H9 (cell line): ENCODE results near the gene ELAC2. TPM values are rescaled to one million over a fixed set of nuclear protein-coding genes. Genes with fewer than 3 reads are reported as not detected.

ENCODE experiments used
- DNase-seq: peaks from one replicate; pipeline ENCODE4 v3.0.0-alpha.2; 2017
- H2AFZ ChIP-seq: one replicate; pipeline ENCODE4 v1.6.1; 2013; ENCODE audit warnings: mild to moderate bottlenecking, low read length, control low read depth, moderate library complexity
- H2AK5ac ChIP-seq: 2 replicates; pipeline ENCODE4 v1.6.1; 2013; ENCODE audit warnings: low read length, control low read depth, mixed read lengths; ENCODE audit not compliant: insufficient read length
- H2BK120ac ChIP-seq: one replicate; pipeline ENCODE4 v1.6.1; 2013; ENCODE audit warnings: low read depth, mild to moderate bottlenecking, low read length, control low read depth, inconsistent platforms; ENCODE audit not compliant: poor library complexity, severe bottlenecking
- H2BK12ac ChIP-seq: 2 replicates; pipeline ENCODE4 v1.6.1; 2013; ENCODE audit warnings: low read length, control low read depth, mixed read lengths, low read depth; ENCODE audit not compliant: insufficient read length
- H2BK15ac ChIP-seq: 2 replicates; pipeline ENCODE4 v1.6.1; 2013; ENCODE audit warnings: low read depth, low read length, control low read depth
- H2BK20ac ChIP-seq: one replicate; pipeline ENCODE4 v1.6.1; 2013; ENCODE audit warnings: low read depth, mild to moderate bottlenecking, low read length, control low read depth, inconsistent platforms; ENCODE audit not compliant: poor library complexity, severe bottlenecking
- H2BK5ac ChIP-seq: 2 replicates; pipeline ENCODE4 v1.6.1; 2013; ENCODE audit warnings: low read length, control low read depth, mixed read lengths; ENCODE audit not compliant: insufficient read length
- H3K14ac ChIP-seq: 2 replicates; pipeline ENCODE4 v1.6.1; 2013; ENCODE audit warnings: low read length, control low read depth; ENCODE audit not compliant: insufficient read depth
- H3K18ac ChIP-seq: 2 replicates; pipeline ENCODE4 v1.6.1; 2013; ENCODE audit warnings: low read depth, mild to moderate bottlenecking, mixed read lengths, low read length, control low read depth; ENCODE audit not compliant: insufficient read length
- H3K23ac ChIP-seq: 2 replicates; pipeline ENCODE4 v1.6.1; 2013; ENCODE audit warnings: low read length, control low read depth, mixed read lengths, low read depth; ENCODE audit not compliant: insufficient read length
- H3K23me2 ChIP-seq: 2 replicates; pipeline ENCODE4 v1.6.1; 2013; ENCODE audit warnings: low read depth, mild to moderate bottlenecking, mixed read lengths, low read length, control low read depth; ENCODE audit not compliant: insufficient read length, poor library complexity, severe bottlenecking
- H3K27ac ChIP-seq: 2 replicates; pipeline ENCODE4 v1.5.1; 2013; ENCODE audit warnings: low read length, control low read depth, mixed read lengths, low read depth; ENCODE audit not compliant: insufficient read length
- H3K27me3 ChIP-seq: 2 replicates; pipeline ENCODE4 v1.6.1; 2013; ENCODE audit warnings: low read length, control low read depth, inconsistent platforms; ENCODE audit not compliant: insufficient read depth
- H3K4ac ChIP-seq: 2 replicates; pipeline ENCODE4 v1.6.1; 2013; ENCODE audit warnings: low read depth, mild to moderate bottlenecking, control low read depth, inconsistent platforms, low read length, moderate library complexity
- H3K4me1 ChIP-seq: 2 replicates; pipeline ENCODE4 v1.6.1; 2013; ENCODE audit warnings: low read length, control low read depth, inconsistent platforms; ENCODE audit not compliant: insufficient read depth
- H3K4me2 ChIP-seq: 2 replicates; pipeline ENCODE4 v1.6.1; 2013; ENCODE audit warnings: low read length, control low read depth, mixed read lengths; ENCODE audit not compliant: insufficient read length, insufficient read depth
- H3K56ac ChIP-seq: 2 replicates; pipeline ENCODE4 v1.6.1; 2013; ENCODE audit warnings: low read depth, mild to moderate bottlenecking, mixed read lengths, low read length, control low read depth; ENCODE audit not compliant: insufficient read length
- H3K79me1 ChIP-seq: 2 replicates; pipeline ENCODE4 v1.6.1; 2013; ENCODE audit warnings: low read depth, mild to moderate bottlenecking, moderate library complexity, low read length, control low read depth, inconsistent platforms; ENCODE audit not compliant: insufficient read depth, poor library complexity, severe bottlenecking
- H3K79me2 ChIP-seq: 2 replicates; pipeline ENCODE4 v1.6.1; 2013; ENCODE audit warnings: low read length, control low read depth, inconsistent platforms; ENCODE audit not compliant: insufficient read depth
- H3K9ac ChIP-seq: 2 replicates; pipeline ENCODE4 v1.6.1; 2013; ENCODE audit warnings: low read length, control low read depth, mixed read lengths; ENCODE audit not compliant: insufficient read length; ENCODE audit errors: extremely low read depth
- H3K9me3 ChIP-seq: one replicate; pipeline ENCODE4 v1.6.1; 2013; ENCODE audit warnings: low read depth, low read length, inconsistent platforms; ENCODE audit not compliant: control insufficient read depth
- H3T11ph ChIP-seq: one replicate; pipeline ENCODE4 v1.6.1; 2013; ENCODE audit warnings: mild to moderate bottlenecking, low read length, control low read depth, inconsistent platforms
- H4K20me1 ChIP-seq: one replicate; pipeline ENCODE4 v1.6.1; 2013; ENCODE audit not compliant: control insufficient read depth, insufficient read length, insufficient read depth
- H4K5ac ChIP-seq: 2 replicates; pipeline ENCODE4 v1.6.1; 2013; ENCODE audit warnings: low read depth, mild to moderate bottlenecking, mixed read lengths, low read length, control low read depth; ENCODE audit not compliant: insufficient read length
- H4K8ac ChIP-seq: replicated peaks from 2 replicates; pipeline ENCODE4 v1.6.1; 2013; ENCODE audit warnings: low read length, control low read depth, mixed read lengths, low read depth; ENCODE audit not compliant: insufficient read length
- H4K91ac ChIP-seq: 2 replicates; pipeline ENCODE4 v1.6.1; 2013; ENCODE audit warnings: low read depth, mild to moderate bottlenecking, moderate library complexity, mixed read lengths, low read length, control low read depth; ENCODE audit not compliant: insufficient read length
- H3K27ac Mint-ChIP-seq, 3 experiments: 2 replicates in 2 of 3; 3 replicates in 1 of 3; pipeline ENCODE4 v1.8.0; 2020 to 2021; ENCODE audit warnings: mixed read lengths in 3 of 3, mild to moderate bottlenecking in 1 of 3, moderate library complexity in 1 of 3
- H3K27me3 Mint-ChIP-seq: 2 replicates; pipeline ENCODE4 v1.8.0; 2021; ENCODE audit warnings: low read depth, mild to moderate bottlenecking, moderate library complexity, mixed read lengths
- H3K36me3 Mint-ChIP-seq, 3 experiments: 2 replicates in 2 of 3; 3 replicates in 1 of 3; pipeline ENCODE4 v1.8.0; 2020 to 2021; ENCODE audit warnings: low read depth in 3 of 3, mixed read lengths in 3 of 3; ENCODE audit not compliant: insufficient read depth in 1 of 3
- H3K4me1 Mint-ChIP-seq, 2 experiments: 2 replicates each; pipeline ENCODE4 v1.8.0; 2020; ENCODE audit warnings: mixed read lengths in 2 of 2
- H3K4me3 Mint-ChIP-seq, 2 experiments: 2 replicates in 1 of 2; 3 replicates in 1 of 2; pipeline ENCODE4 v1.8.0; 2020 to 2021; ENCODE audit warnings: mild to moderate bottlenecking in 2 of 2, mixed read lengths in 2 of 2, moderate library complexity in 1 of 2
- H3K9me3 Mint-ChIP-seq, 2 experiments: 2 replicates in 1 of 2; 3 replicates in 1 of 2; pipeline ENCODE4 v1.8.0; 2020; ENCODE audit warnings: mild to moderate bottlenecking in 2 of 2, mixed read lengths in 2 of 2, moderate library complexity in 1 of 2
- CTCF ChIP-seq: fragments of 200-600 bp; sonication (generic); conservative IDR thresholded peaks from 3 replicates; pipeline ENCODE4 v1.8.0; 2021; ENCODE audit warnings: antibody characterized with exemption, mild to moderate bottlenecking
- WGBS: extraction: QIAGEN DNeasy Blood & Tissue Kit; methylation state at CpG from one replicate; pipeline ENCODE4 v1.1.7; 2013; ENCODE audit warnings: missing lambda C conversion rate, low lambda C conversion rate, mixed read lengths; ENCODE audit not compliant: insufficient read length; ENCODE audit errors: extremely low coverage; 5-methylcytosine and 5-hydroxymethylcytosine counted together
- total RNA-seq: library from RNA; stranded (reverse); gene quantifications from 2 replicates; pipeline ENCODE4 v1.2.1, GENCODE V29; 2021

ELAC2 gene
- total RNA-seq, 1 experiment from 2014 or later, result 90.7 TPM

DNA sequence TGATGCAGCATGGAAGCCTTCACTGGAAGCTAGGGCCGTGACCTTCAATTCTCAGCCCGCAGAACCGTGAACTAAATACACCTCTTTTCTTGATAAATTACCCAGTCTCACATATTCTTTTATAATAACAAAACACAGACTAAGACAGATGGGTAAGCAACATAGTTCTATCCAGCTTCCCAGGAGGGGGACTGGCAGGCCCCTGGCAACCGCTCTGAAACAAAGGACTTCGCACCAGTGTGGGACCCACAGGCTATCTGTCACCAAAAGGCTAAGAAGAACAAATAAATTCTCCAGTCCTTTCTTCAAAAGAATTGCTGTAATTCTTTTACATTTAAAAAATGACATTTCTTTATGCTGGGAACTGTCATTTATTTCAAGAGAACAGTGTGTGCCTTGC lies 19.0 kb downstream of the ELAC2 start:
- Mint-ChIP-seq H3K36me3 (peaks cover 36 to 75% (median 67%) of the 10 kb centered on the region in 3 experiments), H3K27me3 (no peaks in the 10 kb centered on the region), H3K4me3 (no peak overlapping the region), H3K9me3 (no peaks in the 10 kb centered on the region), H3K4me1 (no peaks in the 10 kb centered on the region), H3K27ac (no peak overlapping the region)
- no peak overlapping the region for H2BK15ac ChIP-seq
- H2AFZ ChIP-seq, result no peak overlapping the region
- H3K79me2 ChIP-seq, result no peaks in the 10 kb centered on the region
- H3K4me2 ChIP-seq, result no peak overlapping the region
- no peaks in the 10 kb centered on the region for H3K27me3 ChIP-seq
- H3K9ac ChIP-seq, result no peak overlapping the region
- no peak overlapping the region for H2BK12ac ChIP-seq
- no peak overlapping the region for H2BK20ac ChIP-seq
- H3K56ac ChIP-seq, result no peak overlapping the region
- H3T11ph ChIP-seq, result no peak overlapping the region
- no peak overlapping the region for H4K8ac ChIP-seq
- H3K4ac ChIP-seq, result no peak overlapping the region
- no peaks in the 10 kb centered on the region for H4K20me1 ChIP-seq
- H3K14ac ChIP-seq, result no peak overlapping the region
- no peak for DNase-seq
- H3K4me1 ChIP-seq, result no peaks in the 10 kb centered on the region
- H3K79me1 ChIP-seq, result no peaks in the 10 kb centered on the region
- H3K23ac ChIP-seq, result no peak overlapping the region
- H3K18ac ChIP-seq, result no peak overlapping the region
- no peak for TF ChIP-seq CTCF
- no peak overlapping the region for H2AK5ac ChIP-seq
- no CpG with 5 or more reads among the region's 5 CpGs for WGBS
- H4K91ac ChIP-seq, result no peak overlapping the region
- H3K23me2 ChIP-seq, result no peaks in the 10 kb centered on the region
- no peak overlapping the region for H3K27ac ChIP-seq
- H4K5ac ChIP-seq, result no peak overlapping the region
- H2BK5ac ChIP-seq, result no peak overlapping the region
- H3K9me3 ChIP-seq, result no peaks in the 10 kb centered on the region
- H2BK120ac ChIP-seq, result no peak overlapping the region
